H1 (cell line): Measurements from ENCODE around the gene UBC. TPM values are rescaled to one million over a fixed set of nuclear protein-coding genes. Genes with fewer than 3 reads are reported as not detected.

Experiments
- CTCF ChIA-PET: fragments of 300-600 bp; sonication (Branson Sonifier 250); formaldehyde crosslinking; loops from one replicate; lab custom pipeline; 2021; ENCODE audit not compliant: partially characterized antibody; lab: Charles Lee
- POLR2A ChIA-PET: fragments of 300-600 bp; sonication (Branson Sonifier 250); formaldehyde crosslinking; loops from one replicate; lab custom pipeline; 2021; ENCODE audit warnings: inconsistent platforms; ENCODE audit not compliant: partially characterized antibody; lab: Charles Lee
- DNase-seq, 2 experiments: peaks; one replicate each; pipeline versions ENCODE4 v3.0.0 to v3.0.0-alpha.2; 2010 to 2022; ENCODE audit warnings: low spot score in 2 of 2, low read depth in 1 of 2, mixed read lengths in 1 of 2
- FAIRE-seq: peaks from 2 replicates; lab custom pipeline; 2011; peaks lifted over from hg19 to GRCh38; lab: Jason Lieb, UNC
- H2AFZ ChIP-seq: 2 replicates; pipeline ENCODE4 v1.8.1; 2012; ENCODE audit warnings: low read length, inconsistent platforms
- H2AK5ac ChIP-seq: 2 replicates; pipeline ENCODE4 v1.6.1; 2013; ENCODE audit warnings: low read depth, low read length
- H2BK120ac ChIP-seq: replicated peaks from 2 replicates; pipeline ENCODE3; 2013; ENCODE audit warnings: low read depth, low read length, inconsistent platforms
- H2BK12ac ChIP-seq: 2 replicates; pipeline ENCODE4 v1.6.1; 2013; ENCODE audit warnings: low read depth, low read length
- H2BK15ac ChIP-seq: 2 replicates; pipeline ENCODE4 v1.6.1; 2013; ENCODE audit warnings: low read length
- H2BK20ac ChIP-seq: 2 replicates; pipeline ENCODE4 v1.6.1; 2013; ENCODE audit warnings: low read length
- H2BK5ac ChIP-seq: 2 replicates; pipeline ENCODE4 v1.6.1; 2013; ENCODE audit warnings: low read depth, low read length
- H3K14ac ChIP-seq: 2 replicates; pipeline ENCODE4 v1.6.1; 2013; ENCODE audit warnings: inconsistent platforms; ENCODE audit not compliant: insufficient read length
- H3K18ac ChIP-seq: 2 replicates; pipeline ENCODE4 v1.6.1; 2013; ENCODE audit warnings: low read length; ENCODE audit errors: extremely low read depth
- H3K23ac ChIP-seq: 2 replicates; pipeline ENCODE4 v1.6.1; 2013; ENCODE audit warnings: inconsistent platforms; ENCODE audit not compliant: insufficient read length
- H3K23me2 ChIP-seq: 2 replicates; pipeline ENCODE4 v1.6.1; 2013; ENCODE audit warnings: low read depth, low read length
- H3K27ac ChIP-seq: 2 replicates; pipeline ENCODE4 v1.6.1; 2011; ENCODE audit warnings: low read depth, low read length, inconsistent platforms
- H3K27me3 ChIP-seq, 4 experiments: replicated peaks in 1 of 4; 1 replicate in 1 of 4; 2 replicates in 3 of 4; pipeline versions ENCODE4 v1.6.1 to v1.8.1; 2011 to 2013; ENCODE audit warnings: low read length in 3 of 4, mild to moderate bottlenecking in 3 of 4, inconsistent platforms in 2 of 4, mixed read lengths in 2 of 4, moderate library complexity in 1 of 4; ENCODE audit not compliant: control insufficient read depth in 3 of 4, insufficient read depth in 3 of 4; ENCODE audit errors: extremely low read depth in 1 of 4
- H3K36me3 ChIP-seq, 4 experiments: 2 replicates each; pipeline versions ENCODE4 v1.6.1 to v1.8.1; 2011 to 2013; ENCODE audit warnings: mild to moderate bottlenecking in 4 of 4, low read length in 3 of 4, moderate library complexity in 2 of 4, control low read depth in 1 of 4, inconsistent platforms in 1 of 4; ENCODE audit not compliant: insufficient read depth in 4 of 4, control insufficient read depth in 2 of 4
- H3K4ac ChIP-seq: replicated peaks from 2 replicates; pipeline ENCODE3; 2013; ENCODE audit warnings: low read length, low read depth, mixed read lengths, inconsistent platforms; ENCODE audit not compliant: insufficient read length
- H3K4me1 ChIP-seq, 4 experiments: replicated peaks in 1 of 4; 1 replicate in 1 of 4; 2 replicates in 3 of 4; pipeline versions ENCODE4 v1.6.1 to v1.8.1; 2011 to 2013; ENCODE audit warnings: low read length in 3 of 4, inconsistent platforms in 2 of 4, mixed read lengths in 1 of 4; ENCODE audit not compliant: insufficient read depth in 4 of 4, control insufficient read depth in 3 of 4
- H3K4me2 ChIP-seq, 2 experiments: 2 replicates each; pipeline versions ENCODE4 v1.6.1 to v1.8.1; 2011 to 2013; ENCODE audit warnings: low read depth in 2 of 2, low read length in 2 of 2, control low read depth in 1 of 2, inconsistent platforms in 1 of 2, mild to moderate bottlenecking in 1 of 2; ENCODE audit not compliant: insufficient read depth in 1 of 2
- H3K4me3 ChIP-seq, 4 experiments: fragments of 200-600, 300-600 bp in 1 of 4; sonication (generic), shearing (Covaris generic), sonication (Bioruptor Twin) in 1 of 4; 2 replicates each; pipeline versions ENCODE4 v1.5.1 to v1.8.1; 2011 to 2016; ENCODE audit warnings: low read length in 4 of 4, low read depth in 3 of 4, control low read depth in 2 of 4, inconsistent platforms in 2 of 4, mild to moderate bottlenecking in 2 of 4, mixed read lengths in 1 of 4, moderate library complexity in 1 of 4; ENCODE audit not compliant: insufficient read depth in 2 of 4; ENCODE audit errors: extremely low read depth in 1 of 4
- H3K56ac ChIP-seq: replicated peaks from 2 replicates; pipeline ENCODE3; 2013; ENCODE audit warnings: low read depth, mild to moderate bottlenecking, mixed read lengths, low read length, inconsistent platforms; ENCODE audit not compliant: insufficient read length
- H3K79me1 ChIP-seq: 2 replicates; pipeline ENCODE4 v1.6.1; 2013; ENCODE audit warnings: low read depth, low read length, control low read depth
- H3K79me2 ChIP-seq, 2 experiments: 2 replicates each; pipeline versions ENCODE4 v1.6.1 to v1.8.1; 2012 to 2013; ENCODE audit warnings: low read length in 2 of 2, mild to moderate bottlenecking in 2 of 2, inconsistent platforms in 1 of 2; ENCODE audit not compliant: insufficient read depth in 2 of 2, control insufficient read depth in 1 of 2
- H3K9ac ChIP-seq, 4 experiments: replicated peaks in 1 of 4; 1 replicate in 1 of 4; 2 replicates in 3 of 4; pipeline versions ENCODE4 v1.6.1 to v1.8.1; 2011 to 2013; ENCODE audit warnings: low read depth in 3 of 4, low read length in 3 of 4, control low read depth in 2 of 4, mild to moderate bottlenecking in 2 of 4, moderate library complexity in 2 of 4, inconsistent platforms in 1 of 4; ENCODE audit errors: extremely low read depth in 1 of 4
- H3K9me3 ChIP-seq, 2 experiments: 2 replicates each; pipeline versions ENCODE4 v1.6.1 to v1.8.1; 2012 to 2013; ENCODE audit warnings: mild to moderate bottlenecking in 2 of 2, moderate library complexity in 2 of 2, control low read depth in 1 of 2, inconsistent platforms in 1 of 2, low read depth in 1 of 2, low read length in 1 of 2, mixed read lengths in 1 of 2; ENCODE audit not compliant: insufficient read depth in 2 of 2
- H4K20me1 ChIP-seq, 2 experiments: replicated peaks in 1 of 2; 2 replicates each; pipeline versions ENCODE3 to v1.8.1; 2011 to 2013; ENCODE audit warnings: inconsistent platforms in 2 of 2, low read length in 2 of 2, mild to moderate bottlenecking in 1 of 2; ENCODE audit not compliant: insufficient read depth in 2 of 2, control insufficient read depth in 1 of 2
- H4K5ac ChIP-seq: 2 replicates; pipeline ENCODE4 v1.6.1; 2013; ENCODE audit warnings: low read length, low read depth, mixed read lengths, inconsistent platforms; ENCODE audit not compliant: insufficient read length
- H4K8ac ChIP-seq: 2 replicates; pipeline ENCODE4 v1.8.0; 2013; ENCODE audit warnings: mild to moderate bottlenecking, moderate library complexity, low read length, inconsistent platforms; ENCODE audit not compliant: insufficient read depth; ENCODE audit errors: extremely low read depth
- H4K91ac ChIP-seq: replicated peaks from 2 replicates; pipeline ENCODE3; 2013; ENCODE audit warnings: low read length, mixed read lengths, inconsistent platforms; ENCODE audit not compliant: insufficient read length
- SUZ12 ChIP-seq: fragments of 200-600 bp; sonication (generic); IDR thresholded peaks from 2 replicates; pipeline ENCODE4 v1.6.1; 2012; ENCODE audit warnings: mild to moderate bottlenecking, inconsistent platforms, low read length, moderate library complexity, mixed read lengths
- WGBS, 2 experiments: shearing (Covaris generic) in 1 of 2; methylation state at CpG; one replicate each; pipeline versions ENCODE4 v1.1.6 to v1.1.7; 2013 to 2015; ENCODE audit warnings: low lambda C conversion rate in 2 of 2, mixed read lengths in 2 of 2, inconsistent platforms in 1 of 2, low coverage in 1 of 2, missing lambda C conversion rate in 1 of 2; ENCODE audit not compliant: insufficient replicate concordance in 2 of 2, insufficient coverage in 1 of 2, insufficient read length in 1 of 2; ENCODE audit errors: extremely low coverage in 1 of 2, missing lambda C conversion rate in 1 of 2; 5-methylcytosine and 5-hydroxymethylcytosine counted together
- polyA plus RNA-seq, 7 experiments: library from polyadenylated mRNA; depleted of rRNA in 3 of 7; stranded (reverse) in 5 of 7; unstranded in 2 of 7; fragments of >200 nt in 5 of 7; fragments of 200-250 nt in 2 of 7; gene quantifications; 1 replicate in 5 of 7; 2 replicates in 1 of 7; 4 replicates in 1 of 7; pipeline versions ENCODE4 v1.2.1 to v1.2.3, GENCODE V29; 2011 to 2013; ENCODE audit warnings: missing spikeins in 2 of 7, mixed read lengths in 2 of 7
- total RNA-seq: library from RNA; stranded (reverse); fragmentation: NEBNext Ultra II Directional; extraction: Animal tissue kit (Norgen Biotek cat#: 25700); gene quantifications from 2 replicates; pipeline ENCODE4 v1.2.1, GENCODE V29; 2021

Gene UBC
- total and polyA plus RNA-seq, 2 of the 8 experiments (the other 6 are each of a cell fraction or from before 2014, with no cell fraction given), result 559 to 749 TPM

DNA sequence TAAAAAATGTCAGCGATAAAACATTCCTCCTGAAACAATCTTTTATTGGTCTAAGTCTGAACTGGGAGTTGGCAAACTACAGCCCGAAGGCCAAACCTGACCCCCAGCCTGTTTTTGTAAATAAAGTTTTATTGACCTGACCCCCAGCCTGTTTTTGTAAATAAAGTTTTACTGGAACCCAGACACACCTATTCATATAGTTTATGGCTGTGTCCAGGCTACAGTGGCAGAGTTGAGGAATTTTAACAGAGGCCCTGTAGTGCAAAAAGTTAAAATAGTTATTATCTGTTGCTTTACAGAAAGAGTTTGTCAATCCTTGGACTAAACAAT, 38.7 kb downstream of the UBC start:
- TF ChIP-seq SUZ12, result no peak
- Histone ChIP-seq H3K56ac (no peak overlapping the region), H2BK12ac (no peak overlapping the region), H4K20me1 (peaks cover 0 to 2% of the 10 kb centered on the region in 2 experiments), H3K4ac (no peak overlapping the region), H3K9ac (no peak overlapping the region), H3K18ac (no peak overlapping the region), H4K8ac (no peak overlapping the region), H3K27ac (no peak overlapping the region), H3K4me1 (no peaks in the 10 kb centered on the region), H3K79me2 (no peaks in the 10 kb centered on the region), H3K4me2 (no peak overlapping the region), H3K27me3 (no peaks in the 10 kb centered on the region), H2AFZ (no peak overlapping the region), H2BK120ac (no peak overlapping the region), H3K79me1 (no peaks in the 10 kb centered on the region), H3K23ac (no peak overlapping the region), H2BK20ac (no peak overlapping the region), H2AK5ac (no peak overlapping the region), H3K4me3 (no peak overlapping the region), H4K91ac (no peak overlapping the region), H2BK15ac (no peak overlapping the region), H3K23me2 (peaks cover 3% of the 10 kb centered on the region; the same call in 1 of the 2 replicates), H3K36me3 (no peaks in the 10 kb centered on the region), H2BK5ac (no peak overlapping the region), H3K14ac (no peak overlapping the region), H4K5ac (no peak overlapping the region), H3K9me3 (no peaks in the 10 kb centered on the region)
- 93% methylated on average over 2 of the region's 2 CpGs; no CpG with 5 or more reads in 1 of the 2 experiments for WGBS, 2 experiments
- FAIRE-seq, result no peak
- POLR2A ChIA-PET, result no interaction called here
- CTCF ChIA-PET, result no interaction called here
- no peak for DNase-seq
